Vagina (tissue), 2 donors: ENCODE results near the gene MYF5. TPM values are rescaled to one million over a fixed set of nuclear protein-coding genes. Genes with fewer than 3 reads are reported as not detected.

ENCODE experiments used
- DNase-seq, 2 donors: peaks; one replicate each; pipeline ENCODE4 v3.0.0-alpha.2; 2017; ENCODE audit errors: extremely low spot score in 2 of 2
- H3K27ac ChIP-seq: fragments of 200-600 bp; sonication (generic); one replicate; pipeline ENCODE4 v1.5.1; 2019
- H3K27me3 ChIP-seq: fragments of 200-600 bp; sonication (generic); one replicate; pipeline ENCODE4 v1.5.1; 2019
- H3K36me3 ChIP-seq, 2 donors: fragments of 200-600 bp; sonication (generic); one replicate each; pipeline ENCODE4 v1.5.1; 2017 to 2019
- H3K4me1 ChIP-seq: fragments of 200-600 bp; sonication (generic); one replicate; pipeline ENCODE4 v1.5.1; 2019
- H3K4me3 ChIP-seq, 2 donors: fragments of 200-600 bp; sonication (generic); 1 replicate in 1 of 2; 2 replicates in 1 of 2; pipeline ENCODE4 v1.5.1; 2016 to 2019
- H3K9me3 ChIP-seq: fragments of 200-600 bp; sonication (generic); one replicate; pipeline ENCODE4 v1.5.1; 2019
- CTCF ChIP-seq, 3 experiments: fragments of 450-650 bp in 2 of 3; fragments of 200-600 bp in 1 of 3; sonication (generic) in 1 of 3; IDR thresholded peaks; one replicate each; pipeline ENCODE4 v1.5.1; 2017 to 2019; ENCODE audit warnings: antibody characterized with exemption in 3 of 3, mild to moderate bottlenecking in 2 of 3, moderate library complexity in 2 of 3
- POLR2A ChIP-seq, 2 donors: fragments of 450-650 bp; IDR thresholded peaks; one replicate each; pipeline ENCODE4 v1.6.1; 2017; ENCODE audit warnings: antibody characterized with exemption in 2 of 2, mild to moderate bottlenecking in 2 of 2, moderate library complexity in 2 of 2
- POLR2AphosphoS5 ChIP-seq, 2 donors: sonication (generic); formaldehyde crosslinking; IDR thresholded peaks; one replicate each; pipeline ENCODE4 v1.9.0; 2017; ENCODE audit warnings: antibody characterized with exemption in 2 of 2, mild to moderate bottlenecking in 2 of 2, low read depth in 1 of 2; ENCODE audit not compliant: insufficient read depth in 1 of 2
- intact Hi-C: fragments of 100-400 bp; cut with DNase I; formaldehyde crosslinking; loops from one replicate; pipeline ENCODE4 v1.15.1; 2023
- total RNA-seq: library from RNA; depleted of rRNA; stranded (reverse); fragments of >200 nt; gene quantifications from one replicate; pipeline ENCODE4 v1.2.3, GENCODE V29; 2016

MYF5 gene
- total RNA-seq, 1 donor from 2014 or later, result not detected

GRCh38 chr12:80709811-80710726, 6.6 kb upstream of the MYF5 start:
- Histone ChIP-seq H3K4me1 (peaks cover 6% of the 10 kb centered on the region), H3K9me3 (no peaks in the 10 kb centered on the region), H3K4me3 (no peak overlapping the region), H3K36me3 (no peaks in the 10 kb centered on the region), H3K27ac (no peak overlapping the region), H3K27me3 (no peaks in the 10 kb centered on the region)
- intact Hi-C loops, result no loop called here
- TF ChIP-seq POLR2A (IDR thresholded peaks at IDR 0.05) (no peak), CTCF (IDR thresholded peaks at IDR 0.05) (no peak), POLR2AphosphoS5 (IDR thresholded peaks at IDR 0.05; ENCODE audit: insufficient read depth in 1 of 2, low read depth in 1 of 2) (no peak)
- no peak for DNase-seq

GRCh38 chr12:80710727-80711449, 5.8 kb upstream of the MYF5 start:
- TF ChIP-seq CTCF (IDR thresholded peaks at IDR 0.05), result no peak
- no peak for TF ChIP-seq POLR2A (IDR thresholded peaks at IDR 0.05)
- TF ChIP-seq POLR2AphosphoS5 (IDR thresholded peaks at IDR 0.05; ENCODE audit: insufficient read depth in 1 of 2, low read depth in 1 of 2), result no peak
- Histone ChIP-seq H3K9me3 (no peaks in the 10 kb centered on the region), H3K27me3 (no peaks in the 10 kb centered on the region), H3K36me3 (no peaks in the 10 kb centered on the region), H3K4me3 (no peak overlapping the region), H3K4me1 (peaks cover 6% of the 10 kb centered on the region), H3K27ac (no peak overlapping the region)
- no peak for DNase-seq
- intact Hi-C loops, result no loop called here

GRCh38 chr12:80711866-80712265, 4.8 kb upstream of the MYF5 start:
- Histone ChIP-seq H3K27me3 (no peaks in the 10 kb centered on the region), H3K27ac (no peak overlapping the region), H3K4me1 (peaks cover 6% of the 10 kb centered on the region), H3K36me3 (no peaks in the 10 kb centered on the region), H3K4me3 (no peak overlapping the region), H3K9me3 (no peaks in the 10 kb centered on the region)
- intact Hi-C loops, result no loop called here
- no peak for DNase-seq
- TF ChIP-seq CTCF (IDR thresholded peaks at IDR 0.05), result no peak
- no peak for TF ChIP-seq POLR2A (IDR thresholded peaks at IDR 0.05)
- TF ChIP-seq POLR2AphosphoS5 (IDR thresholded peaks at IDR 0.05; ENCODE audit: insufficient read depth in 1 of 2, low read depth in 1 of 2), result no peak

GRCh38 chr12:80712866-80713265, 3.8 kb upstream of the MYF5 start:
- H3K9me3 ChIP-seq, result no peaks in the 10 kb centered on the region
- H3K36me3 ChIP-seq, result no peaks in the 10 kb centered on the region
- no peak for TF ChIP-seq POLR2A (IDR thresholded peaks at IDR 0.05)
- TF ChIP-seq CTCF (IDR thresholded peaks at IDR 0.05), result no peak
- no peak for TF ChIP-seq POLR2AphosphoS5 (IDR thresholded peaks at IDR 0.05; ENCODE audit: insufficient read depth in 1 of 2, low read depth in 1 of 2)
- H3K27me3 ChIP-seq, result no peaks in the 10 kb centered on the region
- no peak for DNase-seq
- intact Hi-C loops, result no loop called here
- no peak overlapping the region for H3K27ac ChIP-seq
- peaks cover 6% of the 10 kb centered on the region for H3K4me1 ChIP-seq
- H3K4me3 ChIP-seq, result no peak overlapping the region
